SK-N-SH treated with all-trans-retinoic acid at 6 μM for 48 hours (cell line): ENCODE results near the gene HEATR3.

Source experiments
- ATAC-seq: fragments of 200-7000 bp; cut with Tn5 transposase; 3 replicates; pipeline ENCODE4 v1.9.1; 2020; ENCODE audit warnings: mild to moderate bottlenecking, moderate library complexity
- ARNTL ChIP-seq: fragments of 450-650 bp; formaldehyde crosslinking; IDR thresholded peaks from 2 replicates; pipeline ENCODE4 v1.5.0; 2020; ENCODE audit warnings: low read depth, mild to moderate bottlenecking, moderate library complexity, borderline replicate concordance
- ISL1 ChIP-seq: fragments of 250-450 bp; sonication (Bioruptor Pico); IDR thresholded peaks from 2 replicates; pipeline ENCODE4 v2.1.2; 2022; ENCODE audit warnings: mild to moderate bottlenecking, moderate library complexity
- OSR1 ChIP-seq: fragments of 250-450 bp; sonication (Bioruptor Pico); IDR thresholded peaks from 2 replicates; pipeline ENCODE4 v1.8.0; 2022; ENCODE audit warnings: moderate library complexity, mild to moderate bottlenecking, inconsistent platforms
- PPARA ChIP-seq: fragments of 250-450 bp; sonication (Bioruptor Pico); IDR thresholded peaks from 2 replicates; pipeline ENCODE4 v1.5.0; 2020; ENCODE audit warnings: mild to moderate bottlenecking, borderline replicate concordance
- RARB ChIP-seq: fragments of 250-450 bp; sonication (Bioruptor Pico); IDR thresholded peaks from 2 replicates; pipeline ENCODE4 v1.8.0; 2021; ENCODE audit warnings: mild to moderate bottlenecking, moderate library complexity
- ZNF565 ChIP-seq: fragments of 450-650 bp; formaldehyde crosslinking; conservative IDR thresholded peaks from 2 replicates; pipeline ENCODE4 v1.5.0; 2020; ENCODE audit warnings: low read depth, mild to moderate bottlenecking, moderate library complexity
- ZNF70 ChIP-seq: fragments of 450-650 bp; formaldehyde crosslinking; IDR thresholded peaks from 2 replicates; pipeline ENCODE4 v1.5.0; 2020; ENCODE audit warnings: mild to moderate bottlenecking, moderate library complexity
- ZNF8 ChIP-seq: fragments of 450-650 bp; formaldehyde crosslinking; IDR thresholded peaks from 2 replicates; pipeline ENCODE4 v1.5.0; 2020; ENCODE audit warnings: mild to moderate bottlenecking, moderate library complexity
- TF ChIP-seq, protein P1 (sequence below): fragments of 250-450 bp; sonication (Bioruptor Pico); IDR thresholded peaks from 2 replicates; pipeline ENCODE4 v1.5.0; 2020; ENCODE audit warnings: mild to moderate bottlenecking, moderate library complexity
- TF ChIP-seq, protein P2 (sequence below): fragments of 250-450 bp; sonication (Bioruptor Pico); IDR thresholded peaks from 2 replicates; pipeline ENCODE4 v1.5.1; 2021; ENCODE audit warnings: mild to moderate bottlenecking, moderate library complexity
- TF ChIP-seq, protein P3 (sequence below): fragments of 250-450 bp; sonication (Bioruptor Pico); IDR thresholded peaks from 2 replicates; pipeline ENCODE4 v1.5.1; 2020; ENCODE audit warnings: low read depth, mild to moderate bottlenecking, moderate library complexity
- TF ChIP-seq, protein P4 (sequence below): fragments of 250-450 bp; sonication (Bioruptor Pico); IDR thresholded peaks from 2 replicates; pipeline ENCODE4 v1.8.0; 2021; ENCODE audit warnings: low read depth, mild to moderate bottlenecking, moderate library complexity, borderline replicate concordance

Gene HEATR3

DNA sequence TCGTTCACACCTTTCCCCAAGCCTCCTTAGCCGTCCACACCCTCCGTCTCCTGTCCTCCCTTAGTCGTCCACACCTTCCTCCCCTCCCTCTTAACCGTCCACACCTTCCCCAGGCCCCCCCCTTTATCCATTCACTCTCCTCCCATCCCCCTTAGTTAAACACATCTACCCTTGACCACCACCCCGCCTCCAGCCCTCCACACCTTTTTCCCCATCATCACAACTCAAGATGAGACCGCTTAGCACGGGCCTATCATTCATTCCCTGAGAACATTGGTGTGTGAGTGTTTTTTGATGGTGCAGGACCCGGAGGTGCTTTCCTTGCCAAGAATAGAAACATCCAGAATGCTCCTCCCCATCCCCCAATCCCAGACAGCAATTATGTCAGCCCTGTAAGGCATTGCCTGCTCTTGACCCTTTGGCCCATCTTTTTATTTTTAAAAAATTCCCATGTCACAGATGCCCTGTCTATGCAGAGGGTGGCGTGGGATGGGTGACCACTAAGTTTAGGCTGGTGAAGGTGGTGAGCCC, 88.7 kb downstream of the HEATR3 start (continued):
- TF ChIP-seq, protein P1, sequence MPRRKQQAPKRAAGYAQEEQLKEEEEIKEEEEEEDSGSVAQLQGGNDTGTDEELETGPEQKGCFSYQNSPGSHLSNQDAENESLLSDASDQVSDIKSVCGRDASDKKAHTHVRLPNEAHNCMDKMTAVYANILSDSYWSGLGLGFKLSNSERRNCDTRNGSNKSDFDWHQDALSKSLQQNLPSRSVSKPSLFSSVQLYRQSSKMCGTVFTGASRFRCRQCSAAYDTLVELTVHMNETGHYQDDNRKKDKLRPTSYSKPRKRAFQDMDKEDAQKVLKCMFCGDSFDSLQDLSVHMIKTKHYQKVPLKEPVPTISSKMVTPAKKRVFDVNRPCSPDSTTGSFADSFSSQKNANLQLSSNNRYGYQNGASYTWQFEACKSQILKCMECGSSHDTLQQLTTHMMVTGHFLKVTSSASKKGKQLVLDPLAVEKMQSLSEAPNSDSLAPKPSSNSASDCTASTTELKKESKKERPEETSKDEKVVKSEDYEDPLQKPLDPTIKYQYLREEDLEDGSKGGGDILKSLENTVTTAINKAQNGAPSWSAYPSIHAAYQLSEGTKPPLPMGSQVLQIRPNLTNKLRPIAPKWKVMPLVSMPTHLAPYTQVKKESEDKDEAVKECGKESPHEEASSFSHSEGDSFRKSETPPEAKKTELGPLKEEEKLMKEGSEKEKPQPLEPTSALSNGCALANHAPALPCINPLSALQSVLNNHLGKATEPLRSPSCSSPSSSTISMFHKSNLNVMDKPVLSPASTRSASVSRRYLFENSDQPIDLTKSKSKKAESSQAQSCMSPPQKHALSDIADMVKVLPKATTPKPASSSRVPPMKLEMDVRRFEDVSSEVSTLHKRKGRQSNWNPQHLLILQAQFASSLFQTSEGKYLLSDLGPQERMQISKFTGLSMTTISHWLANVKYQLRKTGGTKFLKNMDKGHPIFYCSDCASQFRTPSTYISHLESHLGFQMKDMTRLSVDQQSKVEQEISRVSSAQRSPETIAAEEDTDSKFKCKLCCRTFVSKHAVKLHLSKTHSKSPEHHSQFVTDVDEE (CRISPR knock-in tag): no peak
- no peak for TF ChIP-seq ZNF70 (CRISPR knock-in tag)
- TF ChIP-seq, protein P2, sequence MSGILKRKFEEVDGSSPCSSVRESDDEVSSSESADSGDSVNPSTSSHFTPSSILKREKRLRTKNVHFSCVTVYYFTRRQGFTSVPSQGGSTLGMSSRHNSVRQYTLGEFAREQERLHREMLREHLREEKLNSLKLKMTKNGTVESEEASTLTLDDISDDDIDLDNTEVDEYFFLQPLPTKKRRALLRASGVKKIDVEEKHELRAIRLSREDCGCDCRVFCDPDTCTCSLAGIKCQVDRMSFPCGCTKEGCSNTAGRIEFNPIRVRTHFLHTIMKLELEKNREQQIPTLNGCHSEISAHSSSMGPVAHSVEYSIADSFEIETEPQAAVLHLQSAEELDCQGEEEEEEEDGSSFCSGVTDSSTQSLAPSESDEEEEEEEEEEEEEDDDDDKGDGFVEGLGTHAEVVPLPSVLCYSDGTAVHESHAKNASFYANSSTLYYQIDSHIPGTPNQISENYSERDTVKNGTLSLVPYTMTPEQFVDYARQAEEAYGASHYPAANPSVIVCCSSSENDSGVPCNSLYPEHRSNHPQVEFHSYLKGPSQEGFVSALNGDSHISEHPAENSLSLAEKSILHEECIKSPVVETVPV (CRISPR knock-in tag): no peak
- TF ChIP-seq, protein P3, sequence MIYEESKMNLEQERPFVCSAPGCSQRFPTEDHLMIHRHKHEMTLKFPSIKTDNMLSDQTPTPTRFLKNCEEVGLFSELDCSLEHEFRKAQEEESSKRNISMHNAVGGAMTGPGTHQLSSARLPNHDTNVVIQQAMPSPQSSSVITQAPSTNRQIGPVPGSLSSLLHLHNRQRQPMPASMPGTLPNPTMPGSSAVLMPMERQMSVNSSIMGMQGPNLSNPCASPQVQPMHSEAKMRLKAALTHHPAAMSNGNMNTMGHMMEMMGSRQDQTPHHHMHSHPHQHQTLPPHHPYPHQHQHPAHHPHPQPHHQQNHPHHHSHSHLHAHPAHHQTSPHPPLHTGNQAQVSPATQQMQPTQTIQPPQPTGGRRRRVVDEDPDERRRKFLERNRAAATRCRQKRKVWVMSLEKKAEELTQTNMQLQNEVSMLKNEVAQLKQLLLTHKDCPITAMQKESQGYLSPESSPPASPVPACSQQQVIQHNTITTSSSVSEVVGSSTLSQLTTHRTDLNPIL (CRISPR knock-in tag): no peak
- no peak for TF ChIP-seq ISL1 (CRISPR knock-in tag)
- no peak for TF ChIP-seq RARB (CRISPR knock-in tag)

DNA sequence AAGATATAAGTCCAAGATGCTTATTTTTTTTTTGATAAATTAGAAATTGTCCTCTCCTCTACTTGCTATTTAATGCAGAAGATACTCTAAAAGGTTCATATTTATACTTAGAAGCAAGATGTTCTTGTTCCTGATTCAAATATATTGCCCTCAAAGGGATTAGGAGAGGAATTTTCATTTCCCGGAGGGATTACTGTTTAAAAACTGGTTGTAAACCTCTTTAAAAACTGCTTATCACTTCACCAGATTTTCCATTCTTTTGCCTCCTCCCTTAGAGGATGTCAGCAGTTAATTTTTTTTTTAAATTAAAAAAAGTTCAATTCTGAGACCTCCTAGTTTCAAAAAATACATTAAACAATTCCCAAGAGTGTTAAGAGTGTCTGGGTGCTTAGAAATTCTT, 90.2 kb downstream of the HEATR3 start:
- TF ChIP-seq PPARA (CRISPR knock-in tag): no peak
- TF ChIP-seq ISL1 (CRISPR knock-in tag): no peak
- TF ChIP-seq, protein P4, sequence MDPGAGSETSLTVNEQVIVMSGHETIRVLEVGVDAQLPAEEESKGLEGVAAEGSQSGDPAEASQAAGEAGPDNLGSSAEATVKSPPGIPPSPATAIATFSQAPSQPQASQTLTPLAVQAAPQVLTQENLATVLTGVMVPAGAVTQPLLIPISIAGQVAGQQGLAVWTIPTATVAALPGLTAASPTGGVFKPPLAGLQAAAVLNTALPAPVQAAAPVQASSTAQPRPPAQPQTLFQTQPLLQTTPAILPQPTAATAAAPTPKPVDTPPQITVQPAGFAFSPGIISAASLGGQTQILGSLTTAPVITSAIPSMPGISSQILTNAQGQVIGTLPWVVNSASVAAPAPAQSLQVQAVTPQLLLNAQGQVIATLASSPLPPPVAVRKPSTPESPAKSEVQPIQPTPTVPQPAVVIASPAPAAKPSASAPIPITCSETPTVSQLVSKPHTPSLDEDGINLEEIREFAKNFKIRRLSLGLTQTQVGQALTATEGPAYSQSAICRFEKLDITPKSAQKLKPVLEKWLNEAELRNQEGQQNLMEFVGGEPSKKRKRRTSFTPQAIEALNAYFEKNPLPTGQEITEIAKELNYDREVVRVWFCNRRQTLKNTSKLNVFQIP (CRISPR knock-in tag): no peak
- TF ChIP-seq OSR1: no peak
- TF ChIP-seq ZNF8 (CRISPR knock-in tag): no peak
- TF ChIP-seq ZNF565 (CRISPR knock-in tag): no peak
- TF ChIP-seq, protein P2 (CRISPR knock-in tag): no peak
- TF ChIP-seq, protein P1 (CRISPR knock-in tag): no peak
- no peak for TF ChIP-seq ARNTL (CRISPR knock-in tag)
- no peak for ATAC-seq
